ENCODE data around the gene UHMK1.

DNA sequence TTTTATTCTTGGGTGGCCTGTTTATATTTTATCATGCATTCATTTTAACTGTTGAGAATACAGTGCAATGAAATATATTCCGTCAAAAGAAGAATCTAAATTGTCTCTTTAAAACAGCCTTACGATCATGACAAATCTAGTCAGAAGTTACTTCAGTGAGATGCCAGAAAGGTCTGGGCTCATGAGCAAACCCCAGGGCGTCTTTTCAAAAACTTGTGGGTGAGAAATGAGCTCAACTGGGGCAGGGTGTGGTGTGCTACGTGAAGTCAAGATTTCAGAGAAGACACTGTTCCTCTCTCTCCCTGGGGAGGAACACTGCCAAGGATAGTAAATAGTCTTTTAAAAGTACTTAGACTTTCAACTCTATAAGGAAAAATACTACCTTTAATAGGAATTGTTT, 50.6 kb downstream of the UHMK1 start:
- TF ChIP-seq CTCF (conservative IDR thresholded peaks at IDR 0.05; ENCODE audit: low read depth, low read length) (no peak), CHD1 (IDR thresholded peaks at IDR 0.05; ENCODE audit: low read depth, low read length) (no peak), POLR2A (IDR thresholded peaks at IDR 0.05; ENCODE audit: low read depth, low read length) (no peak), RFX5 (IDR thresholded peaks at IDR 0.05; ENCODE audit: low read depth, low read length) (no peak), BHLHE40 (IDR thresholded peaks at IDR 0.05; ENCODE audit: low read depth, low read length) (no peak), SMC3 (IDR thresholded peaks at IDR 0.05; ENCODE audit: low read depth, low read length) (no peak), USF2 (IDR thresholded peaks at IDR 0.05; ENCODE audit: low read depth, low read length) (no peak), RAD21 (IDR thresholded peaks at IDR 0.05; ENCODE audit: low read length) (no peak), CEBPB (IDR thresholded peaks at IDR 0.05; ENCODE audit: low read depth, low read length) (no peak), MXI1 (IDR thresholded peaks at IDR 0.05; ENCODE audit: borderline replicate concordance, low read depth, low read length) (no peak)

Measured in IMR-90 (cell line).